HG03432 (cell line): ENCODE results near the gene KIAA1328.

Experiments
- ATAC-seq: cut with Tn5 transposase; IDR thresholded peaks from one replicate; pipeline ENCODE4 v1.9.1; 2021; ENCODE audit warnings: mild to moderate bottlenecking, moderate library complexity; ENCODE audit not compliant: unreplicated experiment

The KIAA1328 gene

GRCh38 chr18:36942264-36942663 lies 113.3 kb downstream of the KIAA1328 start:
- peak; percentile 40 for ATAC-seq

GRCh38 chr18:36947820-36948348 lies 119.0 kb downstream of the KIAA1328 start:
- no peak for ATAC-seq

GRCh38 chr18:36950282-36950681 lies 121.4 kb downstream of the KIAA1328 start:
- ATAC-seq: no peak

- no peak for ATAC-seq
Observed at GRCh38 chr18:36950960-36951359, 122.0 kb downstream of the KIAA1328 start.

GRCh38 chr18:36953047-36953446 lies 124.1 kb downstream of the KIAA1328 start:
- ATAC-seq: no peak

GRCh38 chr18:36960038-36960437 lies 131.1 kb downstream of the KIAA1328 start:
- no peak for ATAC-seq

GRCh38 chr18:36963464-36963863 lies 134.5 kb downstream of the KIAA1328 start:
- ATAC-seq: no peak

GRCh38 chr18:36974686-36975085 lies 145.8 kb downstream of the KIAA1328 start:
- ATAC-seq: no peak

GRCh38 chr18:36977121-36977520 lies 148.2 kb downstream of the KIAA1328 start:
- no peak for ATAC-seq

GRCh38 chr18:36993068-36993467 lies 164.1 kb downstream of the KIAA1328 start:
- no peak for ATAC-seq

GRCh38 chr18:37006742-37007141 lies 177.8 kb downstream of the KIAA1328 start:
- no peak for ATAC-seq

- no peak for ATAC-seq
Observed at GRCh38 chr18:37012452-37012851, 183.5 kb downstream of the KIAA1328 start.

- ATAC-seq: no peak
Observed at GRCh38 chr18:37019157-37019827, 190.4 kb downstream of the KIAA1328 start.

- ATAC-seq: no peak
Observed at GRCh38 chr18:37033419-37033818, 204.5 kb downstream of the KIAA1328 start.

GRCh38 chr18:37042381-37042780 lies 213.5 kb downstream of the KIAA1328 start:
- no peak for ATAC-seq

- no peak for ATAC-seq
Observed at GRCh38 chr18:37055137-37055802, 226.3 kb downstream of the KIAA1328 start.

GRCh38 chr18:37064187-37064586 lies 235.3 kb downstream of the KIAA1328 start:
- ATAC-seq: no peak

GRCh38 chr18:37065254-37065653 lies 236.3 kb downstream of the KIAA1328 start:
- no peak for ATAC-seq

- ATAC-seq: no peak
Observed at GRCh38 chr18:37084912-37085311, 256.0 kb downstream of the KIAA1328 start.

- no peak for ATAC-seq
Observed at GRCh38 chr18:37085362-37085761, 256.4 kb downstream of the KIAA1328 start.

GRCh38 chr18:37107748-37108522 lies 279.0 kb downstream of the KIAA1328 start:
- no peak for ATAC-seq

GRCh38 chr18:37122877-37123276 lies 293.9 kb downstream of the KIAA1328 start:
- no peak for ATAC-seq
